DOHH2 (cell line): ENCODE results near the gene TAGLN2.
"Not testable (repeated sequence)": the region's sequence is repeated elsewhere in the genome, so short reads cannot be mapped to it uniquely, and the experiment has no call there.

ENCODE experiments used
- H3F3A ChIP-seq: fragments of 200-600 bp; sonication (generic), shearing (Covaris generic); 2 replicates; pipeline ENCODE4 v1.6.0; 2016; ENCODE audit warnings: antibody characterized with exemption, mild to moderate bottlenecking; ENCODE audit not compliant: control insufficient read depth, insufficient read depth
- H3K27ac ChIP-seq: fragments of 200-600 bp; sonication (generic); 2 replicates; pipeline ENCODE4 v1.5.1; 2014; ENCODE audit warnings: low read depth, mild to moderate bottlenecking, low read length, moderate library complexity
- H3K27me3 ChIP-seq: fragments of 200-600 bp; sonication (generic); 2 replicates; pipeline ENCODE4 v1.6.1; 2014; ENCODE audit warnings: mild to moderate bottlenecking, low read length, mixed read lengths; ENCODE audit not compliant: control insufficient read depth
- H3K36me3 ChIP-seq: fragments of 200-600 bp; sonication (generic); 2 replicates; pipeline ENCODE4 v1.6.1; 2014; ENCODE audit warnings: mild to moderate bottlenecking, low read length, moderate library complexity, mixed read lengths; ENCODE audit not compliant: control insufficient read depth
- H3K4me1 ChIP-seq: fragments of 200-600 bp; sonication (generic); 2 replicates; pipeline ENCODE4 v1.6.1; 2014; ENCODE audit warnings: mild to moderate bottlenecking, low read length, mixed read lengths; ENCODE audit not compliant: control insufficient read depth
- H3K4me2 ChIP-seq: fragments of 200-600 bp; sonication (generic); 2 replicates; pipeline ENCODE4 v1.6.0; 2014; ENCODE audit warnings: mild to moderate bottlenecking, low read length, moderate library complexity
- H3K4me3 ChIP-seq: fragments of 200-600 bp; sonication (generic); 2 replicates; pipeline ENCODE4 v1.5.1; 2014; ENCODE audit warnings: mild to moderate bottlenecking, low read length, mixed read lengths
- H3K79me2 ChIP-seq: fragments of 200-600 bp; sonication (generic); 2 replicates; pipeline ENCODE4 v1.6.1; 2014; ENCODE audit warnings: mild to moderate bottlenecking, low read length, mixed read lengths; ENCODE audit not compliant: control insufficient read depth
- H3K9me2 ChIP-seq: fragments of 200-600 bp; sonication (generic); replicated peaks from 2 replicates; pipeline ENCODE4 v1.6.1; 2014; ENCODE audit warnings: mild to moderate bottlenecking, low read length, mixed read lengths; ENCODE audit not compliant: control insufficient read depth
- H3K9me3 ChIP-seq: fragments of 200-600 bp; sonication (generic); 2 replicates; pipeline ENCODE4 v1.6.1; 2014; ENCODE audit warnings: antibody characterized with exemption, low read length, mixed read lengths; ENCODE audit not compliant: control insufficient read depth, insufficient read depth
- H4K20me1 ChIP-seq: fragments of 200-600 bp; sonication (generic); 2 replicates; pipeline ENCODE4 v1.6.0; 2014; ENCODE audit warnings: low read depth, mild to moderate bottlenecking, antibody characterized with exemption, low read length, moderate library complexity; ENCODE audit not compliant: control insufficient read depth, insufficient read depth
- EZH2phosphoT487 ChIP-seq: fragments of 200-600 bp; sonication (generic); IDR thresholded peaks from 2 replicates; pipeline ENCODE4 v1.6.1; 2017; ENCODE audit warnings: borderline replicate concordance, mild to moderate bottlenecking, antibody characterized with exemption, low read length, moderate library complexity, mixed read lengths
- TF ChIP-seq, protein P1 (sequence below): fragments of 200-600 bp; sonication (generic); IDR thresholded peaks from one replicate; pipeline ENCODE4 v1.5.1; 2014; ENCODE audit warnings: antibody characterized with exemption, mild to moderate bottlenecking, low read depth, low read length; ENCODE audit not compliant: poor library complexity, severe bottlenecking

TAGLN2 gene

DNA sequence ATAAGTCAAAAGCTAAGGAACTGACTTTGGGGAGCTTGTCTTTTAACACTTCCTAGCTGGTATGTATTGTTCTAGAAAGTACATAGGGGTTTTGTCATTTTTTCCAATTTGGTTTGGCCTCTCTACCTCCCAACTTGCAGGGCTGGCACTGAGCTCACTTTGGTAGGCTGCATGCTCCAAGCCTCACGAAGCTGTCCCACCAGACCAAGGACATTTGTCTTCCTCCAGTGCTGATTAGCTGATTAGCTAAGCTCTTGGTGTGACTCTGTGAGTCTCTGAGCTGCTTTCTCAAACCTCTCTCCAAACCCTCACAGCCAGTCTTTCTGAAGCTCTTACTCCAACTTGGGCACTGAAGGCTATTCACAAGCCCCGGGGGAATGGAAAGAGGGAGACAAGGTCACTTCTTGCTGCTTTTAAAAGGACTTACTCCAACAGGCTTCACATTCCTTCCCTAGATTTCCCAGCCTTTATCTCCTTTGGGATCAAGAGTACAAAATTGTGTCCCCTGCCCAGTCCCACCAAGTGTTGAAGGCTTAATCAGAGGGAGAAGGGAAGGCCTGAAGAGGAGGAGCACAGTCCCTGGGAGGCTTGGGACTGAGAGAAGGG is 24.4 kb downstream of the TAGLN2 start:
- no peaks in the 10 kb centered on the region for H3K79me2 ChIP-seq
- H4K20me1 ChIP-seq = no peaks in the 10 kb centered on the region
- H3K4me2 ChIP-seq = no peak overlapping the region
- no peaks in the 10 kb centered on the region for H3K9me2 ChIP-seq
- H3K27ac ChIP-seq = no peak overlapping the region
- no peaks in the 10 kb centered on the region for H3K4me1 ChIP-seq
- no peaks in the 10 kb centered on the region for H3K27me3 ChIP-seq
- no peaks in the 10 kb centered on the region for H3K9me3 ChIP-seq
- no peak for TF ChIP-seq EZH2phosphoT487
- TF ChIP-seq, protein P1, sequence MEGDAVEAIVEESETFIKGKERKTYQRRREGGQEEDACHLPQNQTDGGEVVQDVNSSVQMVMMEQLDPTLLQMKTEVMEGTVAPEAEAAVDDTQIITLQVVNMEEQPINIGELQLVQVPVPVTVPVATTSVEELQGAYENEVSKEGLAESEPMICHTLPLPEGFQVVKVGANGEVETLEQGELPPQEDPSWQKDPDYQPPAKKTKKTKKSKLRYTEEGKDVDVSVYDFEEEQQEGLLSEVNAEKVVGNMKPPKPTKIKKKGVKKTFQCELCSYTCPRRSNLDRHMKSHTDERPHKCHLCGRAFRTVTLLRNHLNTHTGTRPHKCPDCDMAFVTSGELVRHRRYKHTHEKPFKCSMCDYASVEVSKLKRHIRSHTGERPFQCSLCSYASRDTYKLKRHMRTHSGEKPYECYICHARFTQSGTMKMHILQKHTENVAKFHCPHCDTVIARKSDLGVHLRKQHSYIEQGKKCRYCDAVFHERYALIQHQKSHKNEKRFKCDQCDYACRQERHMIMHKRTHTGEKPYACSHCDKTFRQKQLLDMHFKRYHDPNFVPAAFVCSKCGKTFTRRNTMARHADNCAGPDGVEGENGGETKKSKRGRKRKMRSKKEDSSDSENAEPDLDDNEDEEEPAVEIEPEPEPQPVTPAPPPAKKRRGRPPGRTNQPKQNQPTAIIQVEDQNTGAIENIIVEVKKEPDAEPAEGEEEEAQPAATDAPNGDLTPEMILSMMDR = no peak
- no peaks in the 10 kb centered on the region for H3K36me3 ChIP-seq
- no peaks in the 10 kb centered on the region for H3F3A ChIP-seq
- no peak overlapping the region for H3K4me3 ChIP-seq

DNA sequence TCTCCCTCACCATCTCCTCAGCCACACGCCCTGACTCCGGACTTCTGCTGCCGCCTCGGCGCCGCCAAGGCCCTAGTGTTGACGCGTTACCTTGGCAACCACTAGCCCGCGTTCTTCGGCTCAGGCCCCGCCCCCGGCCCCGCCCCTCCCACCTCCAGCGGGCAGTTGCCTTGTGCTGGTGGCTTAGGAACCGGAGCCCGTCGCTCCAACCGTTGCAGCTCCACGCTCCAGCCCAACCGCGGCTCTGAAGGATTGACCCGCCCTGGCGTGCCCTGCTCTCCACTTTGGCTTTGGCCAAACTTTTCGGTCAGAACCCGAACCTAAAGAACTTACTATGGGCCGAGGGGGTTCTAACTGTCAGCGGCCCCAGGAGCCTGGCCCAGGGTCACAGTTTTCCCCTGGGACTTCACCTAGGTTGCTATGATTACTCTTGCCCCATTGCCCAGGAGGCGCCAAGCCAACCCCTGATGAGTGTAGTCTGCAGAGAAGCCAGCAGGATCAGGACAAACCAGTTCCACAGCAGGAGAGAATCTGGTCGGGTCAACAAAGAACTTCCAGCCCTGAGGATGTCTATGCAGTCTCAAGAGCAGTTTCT is 25.1 kb downstream of the TAGLN2 start, which contains the start of gene CFAP45:
Gene CFAP45, minus strand, starts transcription at position 80 of the 595 bp plus-strand sequence. Its CDS starts 67 bp downstream, at position 13.
- Histone ChIP-seq H3K4me2 (no peak within 1 kb of the TSS), H3K79me2 (no peaks in the 10 kb centered on the region), H3K27me3 (no peaks in the 10 kb centered on the region; the same call in 1 of the 2 replicates), H3F3A (no peaks in the 10 kb centered on the region), H3K9me3 (no peaks in the 10 kb centered on the region), H3K4me3 (no peak within 1 kb of the TSS), H3K36me3 (no peaks in the 10 kb centered on the region), H3K27ac (no peak within 1 kb of the TSS), H3K4me1 (no peaks in the 10 kb centered on the region), H3K9me2 (no peaks in the 10 kb centered on the region), H4K20me1 (no peaks in the 10 kb centered on the region)
- no peak for TF ChIP-seq EZH2phosphoT487
- TF ChIP-seq, protein P1 = no peak

DNA sequence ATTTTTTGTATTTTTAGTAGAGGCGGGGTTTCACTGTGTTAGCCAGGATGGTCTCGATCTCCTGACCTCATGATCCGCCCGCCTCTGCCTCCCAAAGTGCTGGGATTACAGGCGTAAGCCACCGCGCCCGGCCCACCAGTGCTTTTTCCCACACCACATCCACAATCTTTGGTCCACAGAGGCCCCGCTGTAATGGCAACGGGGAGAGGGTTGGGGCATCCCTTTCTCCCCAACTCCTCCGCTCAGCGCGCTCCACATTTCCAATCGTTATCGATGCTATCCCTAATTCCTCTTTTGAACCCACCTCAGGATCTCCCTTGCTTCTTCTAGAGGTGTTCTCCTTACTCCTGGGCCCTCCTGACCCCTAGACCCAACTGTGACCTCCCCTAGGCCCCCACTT is 25.7 kb downstream of the TAGLN2 start:
- H3K4me2 ChIP-seq, H3K79me2 ChIP-seq, H3F3A ChIP-seq, H4K20me1 ChIP-seq, H3K4me3 ChIP-seq, H3K9me3 ChIP-seq, H3K9me2 ChIP-seq, H3K4me1 ChIP-seq, H3K27me3 ChIP-seq, H3K36me3 ChIP-seq, H3K27ac ChIP-seq: not testable (repeated sequence)

DNA sequence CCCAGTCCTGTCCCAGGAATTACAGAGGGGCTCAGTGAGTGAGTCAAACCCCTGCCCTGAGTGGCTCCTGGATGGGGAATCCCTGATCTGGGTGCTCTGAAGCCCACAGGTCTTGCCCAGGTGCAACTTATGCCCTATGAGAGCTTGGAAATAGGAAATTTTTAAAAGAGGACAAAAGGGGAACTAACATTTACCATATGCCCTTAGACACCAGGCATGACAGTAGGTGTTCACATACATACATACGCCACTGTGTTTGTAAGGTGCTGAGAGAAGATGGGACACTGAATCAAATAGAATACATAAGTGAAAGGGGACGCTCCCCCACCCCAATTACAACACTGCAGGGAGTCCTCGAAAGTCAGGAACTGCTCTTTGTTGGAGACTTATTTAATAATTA is 26.8 kb downstream of the TAGLN2 start:
- Histone ChIP-seq H4K20me1 (no peaks in the 10 kb centered on the region), H3K9me3 (no peaks in the 10 kb centered on the region), H3K36me3 (no peaks in the 10 kb centered on the region), H3K4me1 (no peaks in the 10 kb centered on the region), H3K27me3 (no peaks in the 10 kb centered on the region; the same call in 1 of the 2 replicates), H3K79me2 (no peaks in the 10 kb centered on the region), H3K27ac (no peak overlapping the region), H3K4me3 (no peak overlapping the region), H3F3A (no peaks in the 10 kb centered on the region), H3K9me2 (no peaks in the 10 kb centered on the region), H3K4me2 (no peak overlapping the region)
- no peak for TF ChIP-seq EZH2phosphoT487
- TF ChIP-seq, protein P1 = no peak
